A549 (cell line): ENCODE results near the gene TMEM115. TPM values are rescaled to one million over a fixed set of nuclear protein-coding genes. Genes with fewer than 3 reads are reported as not detected.

ENCODE experiments used
- ATAC-seq, 2 experiments: fragments of 200-7000 bp in 1 of 2; fragments of >200 bp in 1 of 2; cut with Nextera tagmentation in 1 of 2; cut with Tn5 transposase in 1 of 2; 3 replicates each; pipeline versions ENCODE4 v1.8.0 to v1.9.1; 2018 to 2020; ENCODE audit warnings: mild to moderate bottlenecking in 1 of 2, moderate library complexity in 1 of 2
- CTCF ChIA-PET: fragments of 300-600 bp; sonication (Branson Sonifier 250); formaldehyde crosslinking; extraction: SDS; loops from one replicate; lab custom pipeline; 2021; ENCODE audit warnings: antibody characterized with exemption, inconsistent platforms; lab: Yijun Ruan, JAX
- POLR2A ChIA-PET: fragments of 350-600 bp; formaldehyde crosslinking; extraction: SDS; loops from one replicate; lab custom pipeline; 2021; ENCODE audit warnings: antibody characterized with exemption, inconsistent platforms; lab: Yijun Ruan, JAX
- DNase-seq, 2 experiments: peaks; one replicate each; pipeline versions ENCODE4 v3.0.0 to v3.0.0-alpha.2; 2011 to 2016; ENCODE audit warnings: low read depth in 1 of 2, low spot score in 1 of 2
- FAIRE-seq: peaks from 2 replicates; lab custom pipeline; 2011; peaks lifted over from hg19 to GRCh38; lab: Jason Lieb, UNC
- H3K27ac ChIP-seq, 2 experiments: fragments of >200 bp; sonication (Bioruptor Twin); formaldehyde crosslinking; 3 replicates each; pipeline ENCODE4 v1.5.1; 2016 to 2017
- H3K4me1 ChIP-seq: fragments of >200 bp; sonication (Bioruptor Twin); formaldehyde crosslinking; 3 replicates; pipeline ENCODE4 v1.6.1; 2016
- H3K4me2 ChIP-seq: fragments of >200 bp; sonication (Bioruptor Twin); formaldehyde crosslinking; 3 replicates; pipeline ENCODE4 v1.6.1; 2016
- H3K4me3 ChIP-seq: fragments of >200 bp; sonication (Bioruptor Twin); formaldehyde crosslinking; 3 replicates; pipeline ENCODE4 v1.5.1; 2016
- H3K9me3 ChIP-seq: fragments of >200 bp; sonication (Bioruptor Twin); formaldehyde crosslinking; 3 replicates; pipeline ENCODE4 v1.6.1; 2016
- BHLHE40 ChIP-seq: IDR thresholded peaks from 2 replicates; pipeline ENCODE4 v1.6.1; 2012; ENCODE audit warnings: low read depth, low read length, inconsistent platforms
- CHD2 ChIP-seq: fragments of 150-350 bp; IDR thresholded peaks from 2 replicates; pipeline ENCODE4 v1.6.1; 2014; ENCODE audit warnings: low read length; ENCODE audit not compliant: partially characterized antibody
- ESRRA ChIP-seq: fragments of 150-350 bp; IDR thresholded peaks from 2 replicates; pipeline ENCODE4 v1.6.1; 2014; ENCODE audit warnings: mild to moderate bottlenecking, low read length, borderline replicate concordance
- HDAC2 ChIP-seq: fragments of 200-600 bp; sonication (generic); IDR thresholded peaks from 2 replicates; pipeline ENCODE4 v1.6.1; 2016
- HOXA7 ChIP-seq: fragments of 250-450 bp; sonication (Bioruptor Pico); IDR thresholded peaks from 2 replicates; pipeline ENCODE4 v1.5.0; 2020; ENCODE audit warnings: mild to moderate bottlenecking, moderate library complexity
- HOXB5 ChIP-seq: fragments of 250-450 bp; sonication (Bioruptor Pico); IDR thresholded peaks from 2 replicates; pipeline ENCODE4 v1.5.0; 2020; ENCODE audit warnings: mild to moderate bottlenecking, moderate library complexity
- MAZ ChIP-seq: fragments of 150-350 bp; IDR thresholded peaks from 2 replicates; pipeline ENCODE4 v1.6.1; 2014; ENCODE audit warnings: antibody characterized with exemption, low read depth, low read length, borderline replicate concordance
- NR3C1 ChIP-seq: fragments of >200 bp; sonication (Bioruptor Twin); formaldehyde crosslinking; IDR thresholded peaks from 3 replicates; pipeline ENCODE4 v1.6.1; 2017
- PHF8 ChIP-seq: fragments of 200-600 bp; sonication (generic); IDR thresholded peaks from 2 replicates; pipeline ENCODE4 v1.6.1; 2016; ENCODE audit warnings: low read depth, mild to moderate bottlenecking, antibody characterized with exemption, moderate library complexity, borderline replicate concordance
- POLR2AphosphoS2 ChIP-seq: conservative IDR thresholded peaks from 2 replicates; pipeline ENCODE4 v1.6.1; 2012; ENCODE audit warnings: low read length, improper control_type of control experiment, inconsistent platforms
- ZNF302 ChIP-seq: fragments of 250-450 bp; sonication (Bioruptor Pico); IDR thresholded peaks from 2 replicates; pipeline ENCODE4 v1.9.0; 2021; ENCODE audit warnings: inconsistent platforms, mild to moderate bottlenecking, moderate library complexity
- ZSCAN20 ChIP-seq: fragments of 250-450 bp; sonication (Bioruptor Pico); IDR thresholded peaks from 2 replicates; pipeline ENCODE4 v1.8.0; 2022; ENCODE audit warnings: mild to moderate bottlenecking, moderate library complexity
- WGBS: methylation state at CpG from one replicate; pipeline ENCODE4 v1.1.6; 2017; ENCODE audit errors: missing lambda C conversion rate; 5-methylcytosine and 5-hydroxymethylcytosine counted together
- polyA plus RNA-seq, 4 experiments: library from polyadenylated mRNA; depleted of rRNA in 3 of 4; stranded (reverse); fragments of >200 nt; fragmentation: RNase III in 1 of 4; extraction: RNeasy Plus Mini Kit Qiagen cat#74134 plus additional on column Dnase treatment in 1 of 4; gene quantifications; 2 replicates in 3 of 4; 3 replicates in 1 of 4; pipeline ENCODE4 v1.2.3, GENCODE V29; 2011 to 2017
- TF ChIP-seq, protein P1 (sequence below): fragments of >200 bp; sonication (Bioruptor Twin); formaldehyde crosslinking; IDR thresholded peaks from 2 replicates; pipeline ENCODE4 v1.6.1; 2016
- TF ChIP-seq, protein P2 (sequence below): fragments of >200 bp; sonication (Bioruptor Twin); formaldehyde crosslinking; IDR thresholded peaks from 3 replicates; pipeline ENCODE4 v1.6.1; 2016
- TF ChIP-seq, protein P3 (sequence below): fragments of >200 bp; sonication (Bioruptor Twin); formaldehyde crosslinking; IDR thresholded peaks from 3 replicates; pipeline ENCODE4 v1.5.1; 2016

The TMEM115 gene
- polyA plus RNA-seq, 2 of the 4 experiments (the other 2 are of a cell fraction) = 17.4 to 26.8 TPM

DNA sequence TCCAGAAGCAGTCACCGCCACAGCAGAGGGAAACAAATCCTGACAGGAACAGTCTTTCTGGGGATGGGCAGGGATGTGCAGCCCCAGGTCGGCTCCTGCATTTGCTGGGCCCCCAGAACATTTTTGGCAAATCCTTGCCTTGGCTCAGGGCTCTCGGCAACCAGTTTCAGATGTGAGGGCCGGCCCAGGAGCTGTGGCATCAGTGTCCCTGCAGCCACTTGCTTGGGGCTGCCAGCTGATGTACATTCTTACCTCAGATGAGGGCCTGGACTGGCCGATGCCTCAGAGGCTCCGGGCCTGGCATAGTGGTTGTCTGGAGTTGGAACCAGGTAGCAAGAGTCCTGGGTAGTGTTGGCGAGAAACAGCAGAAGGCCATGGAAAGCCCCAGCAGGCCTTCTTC is 4.5 kb downstream of the TMEM115 start (continued):
- TF ChIP-seq, protein P1, sequence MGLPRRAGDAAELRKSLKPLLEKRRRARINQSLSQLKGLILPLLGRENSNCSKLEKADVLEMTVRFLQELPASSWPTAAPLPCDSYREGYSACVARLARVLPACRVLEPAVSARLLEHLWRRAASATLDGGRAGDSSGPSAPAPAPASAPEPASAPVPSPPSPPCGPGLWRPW = no peak
- no peak for TF ChIP-seq HDAC2

DNA sequence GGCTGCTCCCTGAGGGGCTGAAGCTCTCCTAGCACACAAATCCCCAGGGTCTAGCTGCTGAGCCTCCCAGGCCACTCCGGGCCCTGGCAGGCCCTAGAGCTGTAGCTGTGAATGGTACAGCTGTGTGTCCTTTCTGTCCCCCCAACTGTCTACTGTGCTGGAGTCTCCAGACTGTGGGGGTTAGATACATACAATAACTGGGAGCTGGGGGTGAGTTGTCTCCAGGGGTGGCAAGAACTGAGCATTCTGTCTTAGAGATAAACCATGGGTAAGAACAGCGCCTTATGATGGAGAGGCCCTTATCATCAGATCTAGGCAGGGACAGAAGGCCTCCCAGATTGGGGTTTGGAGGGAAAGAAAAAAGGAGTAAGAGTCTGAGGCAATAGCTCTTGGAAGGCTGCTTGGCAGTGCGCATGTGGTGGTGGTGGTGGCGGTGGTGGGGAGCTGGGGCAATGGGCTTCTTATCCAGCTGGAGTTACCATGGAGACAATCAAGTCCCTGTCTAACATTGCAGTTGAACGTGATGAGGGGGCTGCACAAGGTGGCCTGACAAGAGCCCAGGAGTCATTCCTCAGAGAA is 5.0 kb downstream of the TMEM115 start:
- WGBS = 97% methylated on average over 5 of the region's 5 CpGs
- H3K9me3 ChIP-seq = no peaks in the 10 kb centered on the region
- TF ChIP-seq HDAC2 = no peak
- TF ChIP-seq ESRRA = no peak
- TF ChIP-seq MAZ = no peak
- TF ChIP-seq HOXA7 = no peak
- TF ChIP-seq NR3C1 = no peak
- TF ChIP-seq, protein P2, sequence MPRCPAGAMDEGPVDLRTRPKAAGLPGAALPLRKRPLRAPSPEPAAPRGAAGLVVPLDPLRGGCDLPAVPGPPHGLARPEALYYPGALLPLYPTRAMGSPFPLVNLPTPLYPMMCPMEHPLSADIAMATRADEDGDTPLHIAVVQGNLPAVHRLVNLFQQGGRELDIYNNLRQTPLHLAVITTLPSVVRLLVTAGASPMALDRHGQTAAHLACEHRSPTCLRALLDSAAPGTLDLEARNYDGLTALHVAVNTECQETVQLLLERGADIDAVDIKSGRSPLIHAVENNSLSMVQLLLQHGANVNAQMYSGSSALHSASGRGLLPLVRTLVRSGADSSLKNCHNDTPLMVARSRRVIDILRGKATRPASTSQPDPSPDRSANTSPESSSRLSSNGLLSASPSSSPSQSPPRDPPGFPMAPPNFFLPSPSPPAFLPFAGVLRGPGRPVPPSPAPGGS = no peak
- no peak for TF ChIP-seq BHLHE40
- no peak for TF ChIP-seq ZSCAN20
- TF ChIP-seq HOXB5 (CRISPR knock-in tag) = no peak
- DNase-seq (no peak), ATAC-seq (no peak), FAIRE-seq (no peak)
- peaks cover 47% of the 10 kb centered on the region for H3K4me1 ChIP-seq
- H3K4me3 ChIP-seq = no peak overlapping the region
- CTCF ChIA-PET = interaction anchor here (0.8 to 1.7 kb wide), 4 partner anchors 16 to 197 kb away, joined by 3 to 4 read pairs (median 3); no protein-coding TSS in a partner anchor
- no peak overlapping the region for H3K4me2 ChIP-seq
- POLR2A ChIA-PET = no interaction called here
- H3K27ac ChIP-seq = no peak overlapping the region

DNA sequence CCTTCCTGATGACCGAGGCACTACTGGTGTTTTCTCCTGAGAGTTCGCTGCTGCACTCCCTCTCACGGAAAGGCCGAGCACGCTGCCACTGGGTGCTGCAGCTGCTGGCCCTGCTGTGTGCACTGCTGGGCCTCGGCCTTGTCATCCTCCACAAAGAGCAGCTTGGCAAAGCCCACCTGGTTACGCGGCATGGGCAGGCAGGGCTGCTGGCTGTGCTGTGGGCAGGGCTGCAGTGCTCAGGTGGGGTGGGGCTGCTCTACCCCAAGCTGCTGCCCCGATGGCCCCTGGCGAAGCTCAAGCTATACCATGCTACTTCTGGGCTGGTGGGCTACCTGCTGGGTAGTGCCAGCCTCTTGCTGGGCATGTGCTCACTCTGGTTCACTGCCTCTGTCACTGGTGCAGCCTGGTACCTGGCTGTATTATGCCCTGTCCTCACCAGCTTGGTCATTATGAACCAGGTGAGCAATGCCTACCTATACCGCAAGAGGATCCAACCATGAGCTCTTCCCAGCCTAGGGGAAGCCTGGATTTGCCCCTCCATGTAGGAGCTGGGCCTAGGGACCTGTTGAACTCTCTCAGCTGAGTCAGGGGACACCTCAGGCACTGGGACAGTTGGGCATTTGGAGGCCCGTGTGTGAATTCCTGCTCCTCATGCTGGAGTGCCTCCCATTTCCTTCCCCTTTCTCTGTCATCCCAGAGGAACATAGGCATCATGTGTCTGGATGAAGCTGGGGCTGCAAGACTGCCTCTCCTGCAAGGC is 5.9 kb downstream of the TMEM115 start:
- Histone ChIP-seq H3K4me2 (no peak overlapping the region), H3K4me3 (no peak overlapping the region), H3K9me3 (no peaks in the 10 kb centered on the region), H3K4me1 (peaks cover 47% of the 10 kb centered on the region), H3K27ac (no peak overlapping the region)
- DNase-seq = no peak
- WGBS = 93% methylated on average over 6 of the region's 12 CpGs
- TF ChIP-seq ZNF302 (CRISPR knock-in tag) = no peak
- TF ChIP-seq HDAC2 = no peak
- no peak for TF ChIP-seq PHF8
- TF ChIP-seq POLR2AphosphoS2 = no peak
- no peak for FAIRE-seq
- ChIA-PET POLR2A (no interaction called here), CTCF (interaction anchor here (0.6 to 1.7 kb wide), 7 partner anchors 16 to 1556 kb away, joined by 3 to 5 read pairs (median 4); partner anchors contain the start of gene TUSC2)
- ATAC-seq = no peak

DNA sequence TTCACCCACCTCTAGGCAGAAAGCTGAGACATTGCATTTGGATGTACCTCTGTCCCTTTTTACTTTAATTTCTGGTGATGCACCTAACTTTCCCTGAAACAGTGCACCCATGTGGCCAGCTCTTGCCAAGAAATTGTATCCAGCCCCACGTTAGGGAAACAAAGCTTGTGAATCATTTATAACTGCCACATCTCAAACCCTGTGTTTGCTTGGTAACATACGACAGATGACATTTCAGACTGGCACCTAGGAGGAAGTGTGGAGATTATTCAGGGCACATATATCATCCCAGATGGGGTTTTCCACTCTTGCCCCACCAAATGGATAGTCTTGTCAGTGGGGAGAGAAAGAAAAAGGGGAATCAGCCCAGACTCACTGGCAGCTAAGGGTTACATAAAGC is 6.5 kb downstream of the TMEM115 start:
- peaks cover 40% of the 10 kb centered on the region for H3K4me1 ChIP-seq
- ChIA-PET POLR2A (no interaction called here), CTCF (interaction anchor here (0.6 to 1.7 kb wide), 7 partner anchors 12 to 1557 kb away, joined by 3 to 5 read pairs (median 4); partner anchors contain the start of gene TUSC2)
- no peak overlapping the region for H3K4me2 ChIP-seq
- no peak for TF ChIP-seq CHD2
- TF ChIP-seq, protein P3, sequence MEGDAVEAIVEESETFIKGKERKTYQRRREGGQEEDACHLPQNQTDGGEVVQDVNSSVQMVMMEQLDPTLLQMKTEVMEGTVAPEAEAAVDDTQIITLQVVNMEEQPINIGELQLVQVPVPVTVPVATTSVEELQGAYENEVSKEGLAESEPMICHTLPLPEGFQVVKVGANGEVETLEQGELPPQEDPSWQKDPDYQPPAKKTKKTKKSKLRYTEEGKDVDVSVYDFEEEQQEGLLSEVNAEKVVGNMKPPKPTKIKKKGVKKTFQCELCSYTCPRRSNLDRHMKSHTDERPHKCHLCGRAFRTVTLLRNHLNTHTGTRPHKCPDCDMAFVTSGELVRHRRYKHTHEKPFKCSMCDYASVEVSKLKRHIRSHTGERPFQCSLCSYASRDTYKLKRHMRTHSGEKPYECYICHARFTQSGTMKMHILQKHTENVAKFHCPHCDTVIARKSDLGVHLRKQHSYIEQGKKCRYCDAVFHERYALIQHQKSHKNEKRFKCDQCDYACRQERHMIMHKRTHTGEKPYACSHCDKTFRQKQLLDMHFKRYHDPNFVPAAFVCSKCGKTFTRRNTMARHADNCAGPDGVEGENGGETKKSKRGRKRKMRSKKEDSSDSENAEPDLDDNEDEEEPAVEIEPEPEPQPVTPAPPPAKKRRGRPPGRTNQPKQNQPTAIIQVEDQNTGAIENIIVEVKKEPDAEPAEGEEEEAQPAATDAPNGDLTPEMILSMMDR = 0 out of 3 replicates have a peak, but pooled peaks have one; percentile 9
- peak; percentile 47 to 56 for DNase-seq
- 0% methylated on average over 2 of the region's 2 CpGs for WGBS
- no peak; a peak in 1 of 6 replicates for ATAC-seq
- no peak for FAIRE-seq
- H3K27ac ChIP-seq = no peak overlapping the region
- no peak overlapping the region for H3K4me3 ChIP-seq
- no peaks in the 10 kb centered on the region for H3K9me3 ChIP-seq
